K562 (cell line): ENCODE measurements around the gene NDUFV2.

Experiments used
- E2F8 ChIP-seq: fragments of 450-650 bp; IDR thresholded peaks from 2 replicates; pipeline ENCODE4 v1.7.1; 2018; ENCODE audit warnings: mild to moderate bottlenecking, low read depth; ENCODE audit not compliant: partially characterized antibody
- MED1 ChIP-seq: sonication (generic); formaldehyde crosslinking; IDR thresholded peaks from 2 replicates; pipeline ENCODE4 v1.8.1; 2023; ENCODE audit warnings: missing genetic modification reagents, borderline replicate concordance
- YY1 ChIP-seq, 3 experiments: IDR thresholded peaks; 2 replicates each; pipeline ENCODE4 v1.6.1; 2011; ENCODE audit warnings: low read length in 2 of 3, mild to moderate bottlenecking in 2 of 3, moderate library complexity in 2 of 3, borderline replicate concordance in 1 of 3, control low read depth in 1 of 3, low read depth in 1 of 3; ENCODE audit not compliant: insufficient read depth in 3 of 3, insufficient replicate concordance in 2 of 3, control insufficient read depth in 1 of 3, insufficient read length in 1 of 3; ENCODE audit errors: extremely low read depth in 1 of 3
- ZSCAN29 ChIP-seq: fragments of 450-650 bp; IDR thresholded peaks from 2 replicates; pipeline ENCODE4 v1.6.1; 2017

GRCh38 chr18:9130195-9130594, 27.7 kb downstream of the NDUFV2 start:
- no peak for TF ChIP-seq YY1 (IDR thresholded peaks at IDR 0.05; ENCODE audit: borderline replicate concordance in 1 of 3, control insufficient read depth in 1 of 3, extremely low read depth in 1 of 3, insufficient read depth in 3 of 3, insufficient read length in 1 of 3, insufficient replicate concordance in 2 of 3, low read depth in 1 of 3, low read length in 2 of 3)
- TF ChIP-seq ZSCAN29, result no peak
- no peak for TF ChIP-seq MED1 (CRISPR knock-in tag)
- no peak for TF ChIP-seq E2F8
